Stimulated activated memory B cell treated with anti-CD40 and anti-IgM and Interleukin-4, amounts not matched to agents 10 μg/mL and 1 μg/mL and 100 μg/mL, for 72 hours (primary cell): Measurements from ENCODE around the gene ARIH2.

Experiments used
- ATAC-seq: fragments of 150-1000 bp; cut with Tn5 transposase; 2 replicates; pipeline ENCODE4 v1.10.0; 2021
- H3K27ac Mint-ChIP-seq: one replicate; pipeline ENCODE4 v1.8.0; 2022; ENCODE audit warnings: mild to moderate bottlenecking, mixed read lengths
- H3K27me3 Mint-ChIP-seq: one replicate; pipeline ENCODE4 v1.8.0; 2022; ENCODE audit warnings: mixed read lengths
- H3K36me3 Mint-ChIP-seq: one replicate; pipeline ENCODE4 v1.8.0; 2022; ENCODE audit warnings: mixed read lengths
- H3K4me1 Mint-ChIP-seq: one replicate; pipeline ENCODE4 v1.8.0; 2022; ENCODE audit warnings: mixed read lengths
- H3K4me3 Mint-ChIP-seq: one replicate; pipeline ENCODE4 v1.8.0; 2022; ENCODE audit warnings: mild to moderate bottlenecking, moderate library complexity, mixed read lengths
- H3K9me3 Mint-ChIP-seq: one replicate; pipeline ENCODE4 v1.8.0; 2022; ENCODE audit warnings: mixed read lengths

ARIH2 gene

DNA sequence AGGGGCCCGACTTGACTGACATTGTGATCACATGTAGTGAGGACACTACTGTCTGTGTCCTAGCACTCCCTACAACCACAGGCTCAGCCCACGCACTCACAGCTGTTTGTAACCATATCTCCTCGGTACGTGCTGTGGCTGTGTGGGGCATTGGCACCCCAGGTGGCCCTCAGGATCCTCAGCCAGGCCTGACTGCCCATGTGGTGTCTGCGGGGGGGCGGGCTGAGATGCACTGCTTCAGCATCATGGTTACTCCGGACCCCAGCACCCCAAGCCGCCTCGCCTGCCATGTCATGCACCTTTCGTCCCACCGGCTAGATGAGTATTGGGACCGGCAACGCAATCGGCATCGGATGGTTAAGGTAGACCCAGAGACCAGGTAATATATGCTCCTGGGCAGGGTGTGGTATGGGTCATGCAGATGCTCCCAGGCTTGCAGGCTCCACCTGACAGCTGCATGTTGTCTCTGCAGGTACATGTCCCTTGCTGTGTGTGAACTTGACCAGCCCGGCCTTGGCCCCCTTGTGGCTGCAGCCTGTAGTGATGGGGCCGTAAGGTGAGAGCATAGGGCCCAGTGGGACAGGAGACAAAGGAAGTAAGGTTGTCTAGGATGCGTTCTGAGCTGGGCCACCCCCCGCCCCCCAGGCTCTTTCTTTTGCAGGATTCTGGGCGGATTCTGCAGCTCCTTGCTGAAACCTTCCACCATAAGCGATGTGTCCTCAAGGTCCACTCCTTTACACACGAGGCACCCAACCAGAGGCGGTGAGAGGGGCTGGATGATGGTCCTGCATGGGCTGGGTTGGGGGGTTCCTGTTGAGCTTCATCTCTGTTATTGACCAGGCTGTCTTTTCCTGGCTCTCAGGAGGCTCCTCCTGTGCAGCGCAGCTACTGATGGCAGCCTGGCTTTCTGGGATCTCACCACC lies 95.4 kb downstream of the ARIH2 start:
- Mint-ChIP-seq H3K27ac (no peak overlapping the region), H3K36me3 (peaks cover 41% of the 10 kb centered on the region), H3K4me1 (peaks cover 62% of the 10 kb centered on the region), H3K27me3 (no peaks in the 10 kb centered on the region), H3K4me3 (no peak overlapping the region), H3K9me3 (no peaks in the 10 kb centered on the region)
- peak; percentile 61 for ATAC-seq

DNA sequence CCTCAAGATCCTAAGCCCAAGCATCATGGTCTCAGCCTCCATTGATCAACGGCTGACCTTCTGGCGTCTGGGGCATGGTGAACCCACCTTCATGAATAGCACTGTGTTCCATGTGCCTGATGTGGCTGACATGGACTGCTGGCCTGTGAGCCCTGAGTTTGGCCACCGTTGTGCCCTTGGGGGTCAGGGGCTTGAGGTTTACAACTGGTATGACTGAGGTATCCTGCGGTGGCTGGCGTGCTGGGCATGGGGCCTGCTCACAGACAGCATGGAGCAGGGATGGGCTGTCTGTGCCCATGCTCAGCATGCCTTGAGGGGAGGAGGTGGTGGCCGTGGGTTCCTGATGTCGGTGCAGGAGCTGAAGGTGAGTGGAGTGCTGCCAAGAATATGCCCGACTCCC lies 96.4 kb downstream of the ARIH2 start:
- H3K9me3 Mint-ChIP-seq: no peaks in the 10 kb centered on the region
- no peaks in the 10 kb centered on the region for H3K27me3 Mint-ChIP-seq
- H3K4me1 Mint-ChIP-seq: peaks cover 62% of the 10 kb centered on the region
- ATAC-seq: no peak
- H3K27ac Mint-ChIP-seq: peak overlapping the region; percentile 40
- H3K36me3 Mint-ChIP-seq: peaks cover 36% of the 10 kb centered on the region
- no peak overlapping the region for H3K4me3 Mint-ChIP-seq

GRCh38 chr3:49015765-49016164 lies 97.1 kb downstream of the ARIH2 start:
- peaks cover 36% of the 10 kb centered on the region for H3K36me3 Mint-ChIP-seq
- H3K27ac Mint-ChIP-seq: no peak overlapping the region
- no peak for ATAC-seq
- peaks cover 65% of the 10 kb centered on the region for H3K4me1 Mint-ChIP-seq
- H3K27me3 Mint-ChIP-seq: no peaks in the 10 kb centered on the region
- H3K4me3 Mint-ChIP-seq: no peak overlapping the region
- H3K9me3 Mint-ChIP-seq: no peaks in the 10 kb centered on the region

- Mint-ChIP-seq H3K27ac (peak overlapping the region; percentile 96), H3K4me3 (peak overlapping the region; percentile 93), H3K4me1 (peaks cover 62% of the 10 kb centered on the region), H3K36me3 (peaks cover 32% of the 10 kb centered on the region), H3K9me3 (no peaks in the 10 kb centered on the region), H3K27me3 (no peaks in the 10 kb centered on the region)
- ATAC-seq: no peak
These were observed 98.0 kb downstream of the ARIH2 start for GRCh38 chr3:49016414-49017228.

- Mint-ChIP-seq H3K9me3 (no peaks in the 10 kb centered on the region), H3K4me1 (peaks cover 57% of the 10 kb centered on the region), H3K27ac (peak overlapping the region; percentile 96), H3K4me3 (peak overlapping the region; percentile 93), H3K36me3 (peaks cover 28% of the 10 kb centered on the region), H3K27me3 (no peaks in the 10 kb centered on the region)
- ATAC-seq: no peak
These were observed 98.8 kb downstream of the ARIH2 start for GRCh38 chr3:49017229-49017970.

GRCh38 chr3:49017971-49018706 lies 99.5 kb downstream of the ARIH2 start, which contains the start of gene DALRD3:
Gene DALRD3 (minus strand): TSS chr3:49018580. CDS start chr3:49018564, 16 bp downstream.
- Mint-ChIP-seq H3K4me1 (peaks cover 63% of the 10 kb centered on the region), H3K27ac (peak within 1 kb of the TSS; percentile 96), H3K9me3 (no peaks in the 10 kb centered on the region), H3K4me3 (peak within 1 kb of the TSS; percentile 93), H3K27me3 (no peaks in the 10 kb centered on the region), H3K36me3 (peaks cover 34% of the 10 kb centered on the region)
- ATAC-seq: peak; percentile 14

- Mint-ChIP-seq H3K9me3 (no peaks in the 10 kb centered on the region), H3K4me3 (peak overlapping the region; percentile 93), H3K36me3 (peaks cover 34% of the 10 kb centered on the region), H3K4me1 (peaks cover 63% of the 10 kb centered on the region), H3K27ac (peak overlapping the region; percentile 96), H3K27me3 (no peaks in the 10 kb centered on the region)
- no peak for ATAC-seq
These were observed 100.0 kb downstream of the ARIH2 start for GRCh38 chr3:49018707-49019006.

GRCh38 chr3:49019941-49020329 lies 101.3 kb downstream of the ARIH2 start:
- Mint-ChIP-seq H3K36me3 (peaks cover 38% of the 10 kb centered on the region), H3K27me3 (no peaks in the 10 kb centered on the region), H3K4me3 (peak overlapping the region; percentile 88), H3K27ac (peak overlapping the region; percentile 96), H3K4me1 (peaks cover 63% of the 10 kb centered on the region), H3K9me3 (no peaks in the 10 kb centered on the region)
- ATAC-seq: no peak

GRCh38 chr3:49020330-49021212 lies 101.9 kb downstream of the ARIH2 start:
- Mint-ChIP-seq H3K4me1 (peaks cover 66% of the 10 kb centered on the region), H3K36me3 (peaks cover 38% of the 10 kb centered on the region), H3K27me3 (no peaks in the 10 kb centered on the region), H3K4me3 (peak overlapping the region; percentile 88), H3K9me3 (no peaks in the 10 kb centered on the region), H3K27ac (peak overlapping the region; percentile 96)
- ATAC-seq: peak; percentile 1

DNA sequence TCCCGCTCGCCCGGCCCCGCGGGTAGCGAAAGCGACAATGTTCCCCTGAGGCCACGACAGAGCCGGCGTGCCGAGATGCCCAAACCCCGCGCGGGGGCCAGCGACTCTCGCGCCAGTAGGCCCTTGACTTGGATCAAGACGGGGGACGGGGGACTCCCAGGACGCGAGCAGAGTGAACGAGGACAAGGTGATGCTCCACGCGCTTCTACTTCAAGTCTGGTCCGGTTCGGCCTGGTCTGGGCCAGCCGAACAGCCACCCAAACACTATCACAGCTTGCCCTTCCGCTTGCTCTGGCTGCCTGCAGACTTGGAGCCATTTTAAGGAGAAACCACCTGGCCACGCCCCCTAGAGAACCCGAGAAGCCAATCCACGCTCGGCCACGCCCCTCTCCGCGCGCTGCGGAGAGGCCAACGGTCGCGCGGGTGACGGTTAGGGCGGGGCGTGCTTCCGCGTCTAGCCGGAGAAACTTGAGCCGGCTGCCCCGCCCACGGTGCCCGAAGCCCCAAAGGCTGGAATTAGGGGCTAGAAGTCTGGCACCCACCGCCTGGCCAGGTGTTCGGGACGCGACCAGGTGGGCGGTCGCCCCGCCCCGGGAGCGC lies 102.7 kb downstream of the ARIH2 start:
- Mint-ChIP-seq H3K4me3 (peak overlapping the region; percentile 88), H3K27ac (peak overlapping the region; percentile 96), H3K4me1 (peaks cover 73% of the 10 kb centered on the region), H3K9me3 (no peaks in the 10 kb centered on the region), H3K36me3 (peaks cover 42% of the 10 kb centered on the region), H3K27me3 (no peaks in the 10 kb centered on the region)
- ATAC-seq: peak; percentile 78

DNA sequence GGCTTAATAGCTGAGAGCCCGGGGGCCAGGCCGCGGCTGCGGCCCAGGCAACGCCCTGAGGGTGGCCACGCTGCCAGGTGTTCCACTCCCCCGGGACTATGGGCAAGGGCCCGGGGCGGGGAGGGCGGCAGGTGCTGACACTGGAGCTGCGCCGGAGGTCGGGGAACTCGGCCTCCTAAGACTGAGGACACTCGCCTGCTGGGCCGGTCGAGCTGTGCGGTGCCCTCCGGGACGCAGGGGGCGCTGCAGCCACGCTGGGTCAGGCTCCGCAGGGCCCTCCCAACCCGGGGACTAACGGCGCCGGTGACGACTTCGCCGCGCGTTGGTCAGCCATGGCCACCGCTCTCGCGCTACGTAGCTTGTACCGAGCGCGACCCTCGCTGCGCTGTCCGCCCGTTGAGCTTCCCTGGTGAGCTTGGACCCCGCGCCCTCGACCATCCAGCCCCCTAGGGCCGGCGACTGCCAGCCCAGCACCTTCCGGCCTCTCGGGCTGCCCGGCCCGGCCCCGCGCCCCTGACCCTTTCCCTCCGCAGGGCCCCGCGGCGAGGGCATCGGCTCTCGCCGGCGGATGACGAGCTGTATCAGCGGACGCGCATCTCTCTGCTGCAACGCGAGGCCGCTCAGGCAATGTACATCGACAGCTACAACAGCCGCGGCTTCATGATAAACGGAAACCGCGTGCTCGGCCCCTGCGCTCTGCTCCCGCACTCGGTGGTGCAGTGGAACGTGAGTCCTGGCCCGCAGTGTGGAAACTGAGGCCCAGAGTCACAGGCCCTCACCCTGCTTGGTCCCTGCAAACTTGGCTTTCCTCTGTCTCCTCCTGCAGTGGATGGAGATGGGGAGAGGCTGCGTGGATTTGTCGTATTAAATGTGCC lies 103.4 kb downstream of the ARIH2 start, which contains the start of gene NDUFAF3:
NDUFAF3 (plus strand) TSS at position 309 of the 875 bp plus-strand sequence; CDS start at position 333, 24 bp downstream.
- peaks cover 49% of the 10 kb centered on the region for H3K36me3 Mint-ChIP-seq
- peaks cover 76% of the 10 kb centered on the region for H3K4me1 Mint-ChIP-seq
- ATAC-seq: peak; percentile 83
- no peaks in the 10 kb centered on the region for H3K9me3 Mint-ChIP-seq
- H3K27ac Mint-ChIP-seq: peak within 1 kb of the TSS; percentile 96
- peak within 1 kb of the TSS; percentile 88 for H3K4me3 Mint-ChIP-seq
- no peaks in the 10 kb centered on the region for H3K27me3 Mint-ChIP-seq

GRCh38 chr3:49022688-49023171 lies 104.1 kb downstream of the ARIH2 start:
- Mint-ChIP-seq H3K27ac (peak overlapping the region; percentile 96), H3K4me3 (peak overlapping the region; percentile 88), H3K36me3 (peaks cover 56% of the 10 kb centered on the region), H3K27me3 (no peaks in the 10 kb centered on the region), H3K4me1 (peaks cover 76% of the 10 kb centered on the region), H3K9me3 (no peaks in the 10 kb centered on the region)
- no peak for ATAC-seq
